HG02884 (cell line): ENCODE data around the gene BCAS3.
"Not testable (repeated sequence)": the region's sequence is repeated elsewhere in the genome, so short reads cannot be mapped to it uniquely, and the experiment has no call there.

Experiments
- ATAC-seq: cut with Tn5 transposase; IDR thresholded peaks from one replicate; pipeline ENCODE4 v1.9.1; 2021; ENCODE audit warnings: mild to moderate bottlenecking, moderate library complexity; ENCODE audit not compliant: unreplicated experiment

BCAS3 gene

DNA sequence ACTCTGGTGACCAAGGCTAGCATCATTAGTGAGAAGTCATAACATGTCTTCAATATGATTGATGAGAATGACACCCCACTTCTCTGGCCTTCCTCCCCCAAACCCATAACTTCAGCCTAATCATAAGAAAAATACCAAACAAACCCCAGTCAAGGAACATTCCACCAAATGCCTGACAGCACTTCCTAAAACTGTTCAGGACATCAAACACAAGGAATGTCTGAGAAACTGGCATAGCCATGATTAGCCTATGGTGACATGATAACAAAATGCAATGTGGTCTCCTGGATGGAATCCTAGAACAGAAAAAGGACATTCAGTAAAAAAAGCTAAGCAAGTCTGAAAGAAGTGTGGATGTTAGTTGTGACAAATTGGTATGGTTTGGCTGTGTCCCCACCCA is 749.9 kb downstream of the BCAS3 start:
- ATAC-seq = no peak

DNA sequence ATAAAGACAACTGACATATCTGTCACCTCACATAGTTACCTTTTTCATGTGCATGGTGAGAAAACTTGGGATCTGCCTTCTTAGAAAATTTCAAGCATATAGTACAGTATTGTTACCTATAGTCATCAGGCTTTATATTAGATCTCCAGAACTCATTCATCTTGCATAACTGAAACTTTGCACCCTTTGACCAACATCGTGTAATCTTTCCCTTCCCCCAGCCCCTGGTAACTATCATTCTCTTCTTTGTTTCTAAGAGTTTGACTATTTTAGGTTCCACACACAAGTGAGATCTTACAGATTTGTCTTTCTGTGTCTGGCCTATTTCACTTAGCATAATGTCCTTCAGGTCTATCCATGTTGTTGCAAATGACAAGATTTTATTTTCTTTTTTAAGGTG is 751.6 kb downstream of the BCAS3 start:
- no peak for ATAC-seq

DNA sequence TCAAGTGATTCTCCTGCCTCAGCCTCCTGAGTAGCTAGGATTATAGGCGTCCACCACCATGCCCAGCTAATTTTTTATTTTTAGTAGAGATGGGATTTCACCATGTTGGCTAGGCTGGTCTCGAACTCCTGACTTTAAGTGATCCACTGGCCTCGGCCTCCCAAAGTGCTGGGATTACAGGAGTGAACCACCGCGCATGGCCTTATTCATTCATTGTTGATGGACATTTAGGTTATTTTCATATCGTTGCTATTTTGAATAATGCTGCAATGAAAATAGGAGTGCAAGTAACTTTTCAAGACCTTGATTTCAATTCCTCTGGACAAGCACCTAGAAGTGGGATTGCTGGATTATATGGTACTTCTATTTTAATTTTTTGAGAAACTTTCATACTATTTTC is 752.2 kb downstream of the BCAS3 start:
- not testable (repeated sequence) for ATAC-seq

DNA sequence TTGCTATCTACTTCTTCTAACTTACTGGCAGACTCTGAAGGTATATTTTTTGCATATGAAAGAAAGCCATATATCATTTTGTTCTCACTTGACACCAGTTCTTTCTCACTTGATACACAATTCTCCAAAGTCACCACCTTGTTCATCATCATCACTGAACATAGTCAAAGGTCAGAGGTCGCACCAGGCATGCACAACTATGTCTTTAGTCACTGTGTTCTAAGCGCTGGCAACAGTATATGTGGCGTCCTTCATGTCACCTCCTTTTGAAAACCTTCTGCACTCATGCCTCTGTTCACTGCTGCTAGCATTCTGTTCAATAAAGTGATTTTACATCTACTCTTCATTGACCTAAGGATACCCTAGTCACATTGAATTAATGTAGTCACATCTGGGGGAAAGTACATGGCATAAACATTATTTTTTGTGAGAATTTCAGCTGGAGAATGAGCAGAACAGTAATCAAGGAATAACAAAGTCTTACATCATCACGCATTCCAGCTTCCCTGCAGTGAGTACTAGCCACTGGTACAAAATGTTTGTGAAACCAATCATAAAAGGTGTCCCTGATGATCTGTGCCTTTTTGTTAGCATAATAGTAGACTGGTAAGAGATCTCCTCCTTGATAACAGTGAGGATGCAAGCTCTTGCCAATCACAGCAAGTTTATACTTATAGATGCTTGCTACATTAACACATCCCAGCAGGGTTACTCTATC is 754.1 kb downstream of the BCAS3 start:
- no peak for ATAC-seq

DNA sequence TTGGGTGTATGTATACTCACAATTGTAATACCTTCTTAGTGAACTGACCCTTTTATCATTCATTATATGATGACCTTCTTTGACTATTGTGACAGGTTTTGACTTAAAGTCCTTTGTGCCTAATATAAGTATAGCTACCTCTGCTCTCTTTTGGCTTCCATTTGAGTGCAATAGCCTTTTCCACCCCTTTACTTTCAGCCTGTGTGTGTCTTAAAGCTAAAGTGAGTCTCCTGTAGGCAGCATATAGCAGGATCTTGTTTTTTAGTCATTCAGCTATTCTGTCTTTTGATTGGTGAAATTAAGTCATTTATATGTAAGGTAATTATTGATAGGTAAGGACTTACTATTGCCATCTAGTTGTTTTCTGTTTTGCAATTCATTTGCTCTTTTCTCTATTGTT is 758.6 kb downstream of the BCAS3 start:
- no peak for ATAC-seq

DNA sequence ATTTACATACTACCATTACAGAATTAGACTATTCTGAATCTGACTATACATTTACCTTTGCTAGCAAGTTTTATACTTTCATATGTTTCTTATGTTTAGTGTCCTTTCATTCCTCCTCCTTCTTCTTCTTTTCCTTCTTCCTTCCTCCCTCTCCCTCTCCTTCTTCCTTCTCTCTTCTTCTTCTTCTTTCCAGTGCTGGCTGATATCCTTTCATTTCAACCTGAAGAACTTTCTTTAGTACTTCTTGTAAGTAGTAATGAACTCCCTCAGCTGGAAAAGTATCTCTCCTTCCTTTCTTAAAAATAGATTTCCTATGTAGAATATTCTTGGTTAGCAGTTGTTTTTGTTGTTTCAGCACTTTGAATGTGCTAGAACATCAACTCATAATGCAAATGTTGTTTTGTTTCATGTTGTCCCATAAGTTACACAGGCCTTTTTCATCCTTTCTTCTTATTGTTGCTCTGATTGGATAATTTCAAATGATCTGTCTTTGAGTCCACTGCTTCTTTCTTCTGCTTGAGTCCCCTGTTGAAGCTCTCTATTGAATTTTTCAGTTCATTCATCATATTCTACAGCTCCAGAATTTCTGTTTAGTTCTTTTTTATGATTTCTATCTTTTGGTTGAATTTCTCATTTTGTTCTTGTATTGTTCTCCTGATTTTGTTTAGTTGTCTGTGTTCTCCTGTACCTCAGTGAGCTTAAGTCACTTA is 759.5 kb downstream of the BCAS3 start:
- ATAC-seq = no peak

DNA sequence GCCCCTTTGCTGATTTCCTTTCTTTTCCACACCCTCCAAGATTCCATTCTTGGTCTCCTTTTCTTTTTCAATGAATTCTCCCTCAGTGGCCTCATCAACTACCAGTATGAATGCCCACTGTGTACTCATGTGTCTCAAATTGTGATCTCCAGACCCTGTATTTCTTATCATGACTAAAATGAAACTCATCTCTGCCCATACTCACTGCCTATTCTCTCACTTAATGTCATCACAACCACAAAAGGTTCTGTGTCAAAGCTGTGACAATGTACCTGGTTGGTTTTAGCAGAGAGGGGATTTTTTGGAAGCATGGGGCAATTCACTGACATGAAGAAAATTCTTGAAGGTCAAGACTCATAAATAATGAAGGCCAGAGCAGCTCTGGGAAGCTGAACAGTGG is 763.0 kb downstream of the BCAS3 start:
- no peak for ATAC-seq

DNA sequence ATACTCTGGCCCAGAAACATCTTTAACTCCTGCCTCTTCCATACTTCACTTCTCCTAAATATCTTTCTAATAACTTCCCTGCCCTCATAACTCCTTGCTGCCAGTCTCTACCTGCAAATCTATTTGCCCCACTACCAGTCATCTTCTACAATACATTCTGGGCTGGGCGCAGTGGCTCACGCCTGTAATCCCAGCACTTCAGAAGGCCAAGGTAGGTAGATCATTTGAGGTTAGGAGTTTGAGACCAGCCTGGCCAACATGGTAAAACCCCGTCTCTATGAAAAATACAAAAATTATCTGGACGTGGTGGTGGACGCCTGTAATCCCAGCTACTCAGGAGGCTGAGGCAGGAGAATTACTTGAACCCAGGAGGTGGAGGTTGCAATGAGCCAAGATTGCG is 763.9 kb downstream of the BCAS3 start:
- not testable (repeated sequence) for ATAC-seq

DNA sequence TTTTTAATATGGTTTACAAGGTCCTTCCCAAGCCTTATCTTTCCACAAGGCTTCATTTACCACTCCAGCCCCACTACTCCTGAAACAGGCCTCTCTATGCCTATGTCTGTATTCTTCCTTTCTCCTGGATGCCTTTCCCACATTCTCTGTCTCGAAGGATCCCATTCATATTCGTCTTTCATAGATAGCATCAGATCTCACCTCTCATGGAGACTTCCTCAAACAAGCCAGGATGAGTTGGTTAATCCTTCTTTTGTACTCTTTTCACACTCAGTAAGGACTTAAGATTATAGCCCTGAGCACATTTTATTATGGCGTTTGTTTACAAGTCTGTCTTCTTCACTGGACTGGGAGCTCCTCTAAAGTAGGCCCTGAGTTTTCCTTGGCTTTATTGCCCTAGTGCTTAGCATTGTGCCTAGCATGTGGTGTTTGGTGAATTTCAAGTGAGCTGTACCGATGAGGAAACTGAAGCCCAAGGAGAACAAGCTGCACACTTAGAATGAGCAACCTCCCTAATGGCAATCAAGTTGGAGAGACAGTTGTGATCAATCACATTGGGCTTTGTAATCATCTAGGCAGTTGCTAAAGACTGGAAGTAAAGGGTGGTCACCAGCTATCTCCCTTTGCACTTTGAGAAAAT is 764.6 kb downstream of the BCAS3 start:
- no peak for ATAC-seq
